NOMO-1 (cell line): ENCODE measurements around the gene SNTG2.

Source experiments
- DNase-seq, 2 experiments: peaks; one replicate each; lab custom pipeline; 2025; ENCODE audit not compliant: unreplicated experiment in 2 of 2; lab: John Stamatoyannopoulos, UW

Gene SNTG2

DNA sequence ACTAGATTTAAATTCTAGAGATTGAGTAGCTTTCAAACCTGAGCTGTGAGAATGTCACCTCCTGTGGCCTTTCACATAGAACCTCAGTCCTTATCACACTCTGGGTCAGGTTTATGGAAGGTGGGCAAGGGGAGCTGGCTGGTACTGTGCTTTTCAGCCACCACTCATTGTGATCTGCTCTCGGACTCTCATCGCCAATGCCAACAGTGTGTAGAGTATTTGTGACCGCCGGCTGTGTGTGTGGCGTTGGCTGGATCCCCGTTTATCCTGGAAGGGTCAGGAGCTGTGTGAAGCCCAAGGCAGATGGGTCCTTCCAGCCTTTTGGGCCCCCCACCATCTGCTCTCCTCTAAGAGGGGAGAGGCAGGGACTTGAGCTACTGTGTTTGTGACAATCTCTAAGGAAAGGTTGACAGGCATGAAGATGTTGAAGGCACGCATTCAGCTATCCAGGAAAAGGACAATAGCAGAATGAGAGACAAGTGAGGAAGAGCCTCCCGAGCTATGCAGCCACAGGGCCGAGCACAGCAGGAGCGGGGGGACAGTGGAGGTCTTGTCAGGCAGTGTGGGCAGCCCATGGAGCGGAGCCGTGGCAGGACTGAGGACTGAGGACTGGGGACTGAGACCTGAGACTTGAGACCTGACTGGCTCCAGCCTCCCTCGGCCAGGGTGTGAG lies 355.5 kb downstream of the SNTG2 start:
- DNase-seq = no peak

DNA sequence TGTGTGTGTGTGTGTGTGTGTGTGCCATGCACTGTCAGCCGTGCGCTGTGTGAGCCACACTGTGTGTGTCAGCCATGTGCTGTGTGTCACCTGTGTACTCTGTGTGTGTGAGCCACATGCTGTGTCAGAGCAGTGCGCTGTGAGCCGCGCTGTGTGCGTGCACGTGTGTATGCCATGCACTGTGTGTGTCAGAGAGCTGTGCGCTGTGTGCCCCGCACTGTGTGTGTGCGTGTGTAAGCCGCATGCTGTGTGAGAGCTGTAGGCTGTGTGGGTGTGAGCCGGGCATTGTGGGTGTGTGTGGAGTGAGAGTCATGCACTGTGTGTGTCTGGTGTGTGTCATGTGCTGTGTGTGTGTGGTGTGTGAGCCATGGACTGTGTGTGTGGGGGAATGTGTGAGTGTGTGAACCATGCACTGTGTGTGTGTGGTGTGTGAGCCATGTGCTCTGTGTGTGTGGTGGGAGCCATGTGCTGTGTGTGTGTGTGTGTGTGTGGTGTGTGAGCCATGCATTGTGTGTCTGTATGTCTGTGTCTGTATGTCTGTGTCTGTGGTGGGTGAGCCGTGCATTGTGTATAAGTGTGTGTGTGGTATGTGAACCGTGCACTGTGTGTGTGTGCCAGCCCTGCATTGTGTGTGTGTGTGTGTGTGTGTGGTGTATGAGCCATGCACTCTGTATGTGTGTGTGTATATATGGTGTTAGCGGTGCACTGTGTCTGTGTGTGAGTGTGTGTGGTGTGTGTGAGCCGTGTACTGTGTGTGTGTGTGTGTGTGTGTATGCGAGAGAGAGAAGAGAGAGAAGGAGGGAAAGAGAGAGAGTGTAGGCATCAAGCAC lies 356.3 kb downstream of the SNTG2 start:
- no peak for DNase-seq

DNA sequence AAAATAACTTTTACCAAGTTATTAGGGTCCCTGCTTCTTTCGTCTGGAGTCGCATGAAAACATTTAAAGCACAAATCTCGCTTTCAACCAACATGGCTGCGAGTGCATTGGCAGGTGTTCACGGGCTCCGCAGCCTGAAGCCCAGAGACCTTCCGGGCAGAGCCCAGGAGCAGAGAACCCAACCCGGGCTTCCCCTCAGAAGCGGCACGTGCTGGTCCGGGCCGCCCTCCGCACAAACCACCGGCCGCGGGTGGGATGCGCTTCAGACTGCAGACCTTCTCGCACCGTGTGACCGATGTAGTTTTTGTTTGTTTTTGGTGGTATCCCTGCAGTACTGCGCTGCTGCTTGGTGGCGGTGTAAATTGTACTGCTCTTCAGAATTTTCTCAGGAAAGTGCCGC lies 357.0 kb downstream of the SNTG2 start:
- no peak for DNase-seq

DNA sequence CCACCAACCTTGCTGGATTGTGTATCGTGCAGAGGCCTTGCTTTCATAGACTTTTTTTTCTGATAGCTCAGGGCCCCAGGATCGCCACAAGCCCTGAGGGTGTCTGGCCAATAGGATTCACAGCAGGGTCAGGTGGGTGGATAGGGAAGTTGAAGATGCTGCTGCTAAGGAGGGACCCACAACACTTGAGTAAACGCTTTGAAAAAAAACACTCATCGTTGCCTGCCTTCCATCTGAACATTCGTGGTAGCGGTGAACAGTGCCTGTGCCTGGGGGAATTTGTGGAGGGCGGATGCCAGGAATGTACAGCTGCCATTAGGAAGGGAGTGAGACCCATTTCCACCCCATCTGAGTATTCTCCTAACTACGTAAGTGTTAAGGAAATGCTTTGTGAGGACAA lies 358.0 kb downstream of the SNTG2 start:
- DNase-seq = no peak

DNA sequence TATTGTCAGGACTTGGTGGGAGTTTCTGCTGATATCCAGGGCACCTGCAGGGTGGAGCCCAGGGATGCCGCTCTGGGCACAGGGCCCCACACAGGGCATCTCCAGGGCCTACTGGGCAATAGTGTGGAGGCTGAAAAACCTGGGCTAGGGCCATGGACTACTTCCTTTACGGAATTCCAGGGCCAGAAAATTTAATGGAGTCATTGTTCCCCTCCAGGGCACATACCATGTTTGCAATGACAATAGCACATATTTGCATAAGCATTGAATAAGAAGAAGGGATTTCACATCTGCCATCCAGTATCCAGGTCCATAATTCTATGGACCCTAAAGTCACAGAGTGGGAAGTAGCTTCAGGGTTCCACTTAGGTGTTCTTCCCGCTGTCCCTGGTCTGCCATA lies 358.9 kb downstream of the SNTG2 start:
- DNase-seq = no peak

DNA sequence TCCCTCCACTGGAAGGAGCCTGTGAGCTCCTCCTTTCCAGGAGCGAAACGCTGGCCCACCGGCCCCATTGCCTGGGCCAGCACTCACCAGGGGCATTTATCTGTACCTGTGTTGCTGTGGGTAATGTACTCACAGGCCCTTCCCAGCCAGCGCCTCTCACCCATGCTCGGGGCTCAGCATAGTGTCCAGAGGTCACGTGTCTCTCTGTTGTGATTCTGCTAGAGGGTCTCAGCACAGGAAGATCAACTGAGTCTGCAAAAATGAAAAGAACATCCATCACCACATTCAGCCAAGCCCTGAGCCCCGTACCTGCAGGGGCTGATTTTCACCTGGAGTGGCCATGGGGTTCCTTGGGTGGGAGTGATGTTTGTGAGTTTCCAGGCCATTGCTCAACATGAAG lies 359.6 kb downstream of the SNTG2 start:
- DNase-seq = no peak

DNA sequence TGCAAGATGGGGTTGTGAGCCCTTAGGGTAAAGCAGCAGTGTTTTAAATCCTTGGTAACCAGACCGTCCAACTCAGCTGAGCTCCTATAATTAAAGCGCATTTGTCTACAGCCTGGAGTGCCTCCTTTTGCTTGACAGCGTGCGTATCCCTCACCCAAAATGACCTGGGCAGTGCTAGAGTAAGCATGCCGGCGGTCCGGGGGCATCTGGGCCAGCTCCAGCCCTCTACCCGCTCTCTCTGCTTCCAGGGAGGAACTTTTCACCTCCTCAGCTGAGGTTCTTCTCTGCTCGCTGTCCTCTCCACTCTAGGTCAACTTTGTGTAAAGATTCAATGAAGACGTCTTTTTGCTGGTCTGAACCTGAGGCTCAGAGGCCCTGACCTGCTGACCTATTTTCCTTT lies 360.2 kb downstream of the SNTG2 start:
- no peak for DNase-seq

DNA sequence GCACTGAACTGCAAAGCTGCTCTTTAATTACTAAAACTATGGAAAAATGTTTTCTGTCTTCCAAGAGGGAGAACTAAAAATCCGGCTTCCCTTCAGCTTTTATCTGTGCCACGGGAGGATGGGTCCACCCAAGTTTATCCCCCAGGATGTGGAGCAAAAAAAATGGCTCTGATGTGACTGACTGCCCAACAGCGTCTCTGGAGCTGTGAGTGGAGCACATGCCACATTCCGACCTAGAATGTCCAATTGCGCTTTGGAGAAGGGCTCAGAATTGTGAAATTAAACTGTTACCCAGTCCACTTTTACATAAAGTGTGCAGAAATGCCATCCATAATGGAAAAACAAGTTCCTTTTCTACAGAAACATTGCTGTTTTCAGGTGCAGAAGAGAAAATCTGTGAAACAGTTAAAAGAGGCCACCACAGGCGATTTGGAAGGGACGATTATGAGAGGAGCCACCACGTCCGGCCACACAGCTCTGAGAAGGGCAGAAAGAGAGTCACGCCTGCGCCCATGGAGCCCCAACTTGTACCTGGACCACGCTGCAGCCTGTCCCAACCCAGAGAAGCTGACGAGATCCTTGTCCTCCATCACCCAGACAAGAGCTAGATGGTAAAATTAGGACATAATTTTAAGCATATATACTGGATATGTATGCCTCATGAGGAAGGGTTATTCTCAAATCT lies 362.7 kb downstream of the SNTG2 start:
- DNase-seq = no peak

DNA sequence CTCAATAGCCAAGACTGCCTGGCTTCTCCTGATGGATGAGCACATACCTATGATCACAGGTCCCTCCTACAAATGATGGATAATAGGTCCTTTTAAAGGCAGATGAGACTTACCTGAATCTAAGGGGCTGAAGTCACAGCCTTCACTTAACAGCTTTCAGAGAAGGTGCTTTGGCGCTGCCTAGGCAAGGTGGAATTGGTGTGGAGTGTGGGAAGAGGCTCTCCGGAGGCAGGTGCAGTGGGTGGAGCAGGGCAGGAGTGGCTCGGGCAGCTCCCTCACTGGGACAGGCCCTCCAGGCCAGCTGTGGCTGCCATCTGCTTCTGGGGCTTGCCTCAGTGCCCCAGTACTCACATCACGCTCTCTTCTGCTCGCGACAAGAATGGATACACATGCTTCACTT lies 363.6 kb downstream of the SNTG2 start:
- no peak for DNase-seq

DNA sequence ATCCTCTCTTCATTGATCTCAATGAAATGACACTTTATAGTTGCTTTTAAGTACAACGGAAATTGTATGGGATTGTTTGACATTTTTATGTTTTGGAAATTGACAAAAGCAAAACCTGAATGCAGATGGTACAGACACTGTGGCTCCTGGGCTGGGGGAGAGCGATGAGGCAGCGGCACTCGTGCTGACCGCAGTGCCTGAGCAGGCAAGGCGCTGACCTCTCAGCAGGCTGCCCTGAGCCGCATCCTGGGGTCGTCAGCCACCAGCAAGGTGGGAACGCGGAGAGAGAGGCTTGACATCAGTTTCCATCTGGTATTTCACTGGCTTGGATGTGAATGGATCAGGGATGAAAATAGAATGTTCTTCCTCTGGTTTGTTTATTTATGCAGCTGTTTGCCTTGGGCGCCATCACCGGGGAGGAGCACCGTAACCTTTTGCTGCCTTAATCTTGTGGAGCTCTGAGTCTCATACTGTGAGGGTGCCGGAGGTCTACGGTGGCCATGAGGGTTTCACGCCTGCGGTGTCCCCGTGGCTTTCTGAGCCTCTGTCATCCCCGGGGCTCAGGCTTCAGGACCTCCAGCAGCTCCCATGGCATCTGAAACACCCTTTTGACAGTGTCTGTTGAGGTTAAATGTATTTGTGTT lies 367.8 kb downstream of the SNTG2 start:
- no peak for DNase-seq

DNA sequence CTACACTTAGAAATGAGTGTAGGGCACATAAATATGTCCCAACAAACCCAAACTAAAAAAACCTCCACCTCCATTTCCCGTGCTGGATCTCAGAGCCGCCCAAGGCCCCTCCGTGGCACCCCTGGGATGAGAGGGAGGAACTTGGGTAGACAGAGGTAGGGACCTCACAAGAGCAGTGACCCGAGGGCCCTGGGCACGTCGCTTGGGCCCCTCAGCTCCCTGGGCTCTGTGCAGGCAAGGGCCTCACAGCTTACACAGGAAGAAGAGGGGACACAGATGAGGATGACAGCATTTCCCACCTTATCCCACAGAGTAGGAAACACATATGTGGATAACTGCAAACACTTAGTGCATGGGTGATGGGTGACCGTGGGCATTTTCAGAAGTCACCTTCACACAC lies 368.7 kb downstream of the SNTG2 start:
- DNase-seq = no peak

DNA sequence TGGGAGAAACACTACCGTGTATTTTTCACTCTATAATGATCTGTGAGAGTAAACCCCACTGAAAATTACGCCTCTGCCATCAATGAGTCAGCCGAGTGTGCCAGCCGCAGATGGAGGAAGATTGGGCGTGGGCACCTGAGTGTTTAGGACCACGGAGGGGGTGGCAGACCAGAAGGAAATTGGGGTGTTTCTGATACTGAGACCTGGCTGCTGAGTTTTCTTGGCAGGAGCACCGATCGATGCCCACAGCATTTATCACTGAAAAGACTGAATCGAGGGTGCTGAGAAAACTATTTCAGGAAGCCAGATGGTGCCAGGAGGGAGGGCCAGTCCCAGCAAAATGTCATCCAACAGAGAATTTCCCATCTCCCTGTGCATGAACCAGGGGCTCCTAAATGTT lies 370.7 kb downstream of the SNTG2 start:
- no peak for DNase-seq

DNA sequence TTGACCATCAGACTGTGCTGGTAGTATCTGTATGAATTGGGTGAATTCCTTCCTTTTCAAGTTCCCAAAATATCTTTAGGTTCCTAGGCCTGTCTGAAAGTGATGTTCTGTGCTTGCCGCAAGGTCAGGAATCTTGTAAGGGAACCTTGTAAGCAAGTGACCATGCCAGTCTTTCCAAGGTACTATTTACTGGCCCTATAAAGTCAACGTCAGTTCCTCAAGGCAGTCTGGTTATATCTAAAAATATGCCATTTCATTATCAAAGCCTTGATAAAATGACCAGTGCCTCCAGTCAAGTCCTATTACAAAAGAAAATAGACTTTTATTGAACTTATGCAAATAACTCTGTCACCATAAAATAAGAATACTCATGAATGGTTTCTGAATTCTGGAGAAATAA lies 374.2 kb downstream of the SNTG2 start:
- no peak for DNase-seq

DNA sequence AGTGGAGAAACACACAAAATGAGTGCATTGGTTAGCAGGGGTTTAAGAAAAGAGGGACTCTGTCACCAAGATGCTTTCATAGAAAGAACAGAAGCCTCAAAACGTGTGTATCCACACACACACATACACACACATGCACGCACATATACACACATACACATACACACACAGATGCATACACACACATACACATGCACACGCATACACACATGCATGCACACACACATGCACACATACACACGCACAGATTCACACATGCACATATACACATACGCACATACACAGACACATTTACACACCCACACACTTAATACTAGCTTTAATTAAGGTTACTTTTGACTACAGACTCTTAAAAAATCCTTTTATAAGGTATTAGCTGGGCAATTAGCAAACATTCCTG lies 378.0 kb downstream of the SNTG2 start:
- DNase-seq = no peak

DNA sequence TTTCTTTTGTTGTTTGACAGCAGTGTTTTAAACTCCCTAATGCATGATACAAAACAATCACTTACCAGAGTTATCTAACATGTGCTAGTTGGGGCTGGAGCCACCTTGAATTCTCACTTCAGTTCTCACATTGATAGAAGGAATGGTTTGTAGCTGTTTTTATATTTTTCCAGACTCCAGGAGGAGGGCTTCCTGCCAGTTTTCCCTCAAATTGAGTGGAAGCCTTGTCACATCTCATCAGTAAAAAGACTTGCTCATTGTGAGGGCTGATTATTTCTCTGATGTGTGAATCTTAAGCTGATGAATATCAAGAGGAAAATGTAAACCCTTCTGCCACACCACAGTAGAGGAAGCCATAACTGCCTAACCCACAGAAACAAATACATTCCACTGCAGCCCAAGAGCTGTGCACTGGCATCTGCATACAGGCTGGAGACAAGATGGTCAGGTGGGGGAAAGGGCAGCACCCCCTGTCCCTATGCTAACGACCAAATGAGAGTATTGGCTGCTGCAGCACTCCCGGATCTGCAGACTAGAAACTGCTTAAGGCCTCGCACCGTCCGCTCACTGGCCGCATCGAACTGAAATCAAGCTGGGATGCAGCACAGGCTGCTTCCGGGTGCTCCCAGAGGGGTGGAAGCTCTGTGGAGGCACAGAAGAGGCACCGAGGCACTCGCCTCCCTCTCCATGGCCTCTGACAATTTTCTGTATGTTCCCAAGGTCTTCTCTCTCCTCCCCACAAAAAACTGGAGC lies 388.9 kb downstream of the SNTG2 start:
- no peak for DNase-seq

DNA sequence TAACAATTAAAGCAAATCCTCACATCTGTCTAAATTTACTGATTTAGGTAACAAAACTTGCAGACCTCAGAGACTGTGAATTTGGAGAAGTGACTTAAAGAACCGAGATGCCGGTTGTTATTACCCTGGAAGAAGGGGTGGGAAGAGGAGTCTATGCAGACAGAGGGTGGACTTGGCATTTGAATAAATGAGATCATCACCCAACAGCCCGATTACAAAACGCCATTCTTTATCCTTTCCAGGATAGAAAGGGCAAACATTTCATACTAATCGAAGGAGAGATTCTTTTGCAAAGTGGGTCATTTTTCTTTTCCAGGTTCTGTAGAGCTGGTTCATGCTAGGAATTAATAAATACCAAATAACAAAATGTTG lies 389.5 kb downstream of the SNTG2 start:
- DNase-seq = no peak

DNA sequence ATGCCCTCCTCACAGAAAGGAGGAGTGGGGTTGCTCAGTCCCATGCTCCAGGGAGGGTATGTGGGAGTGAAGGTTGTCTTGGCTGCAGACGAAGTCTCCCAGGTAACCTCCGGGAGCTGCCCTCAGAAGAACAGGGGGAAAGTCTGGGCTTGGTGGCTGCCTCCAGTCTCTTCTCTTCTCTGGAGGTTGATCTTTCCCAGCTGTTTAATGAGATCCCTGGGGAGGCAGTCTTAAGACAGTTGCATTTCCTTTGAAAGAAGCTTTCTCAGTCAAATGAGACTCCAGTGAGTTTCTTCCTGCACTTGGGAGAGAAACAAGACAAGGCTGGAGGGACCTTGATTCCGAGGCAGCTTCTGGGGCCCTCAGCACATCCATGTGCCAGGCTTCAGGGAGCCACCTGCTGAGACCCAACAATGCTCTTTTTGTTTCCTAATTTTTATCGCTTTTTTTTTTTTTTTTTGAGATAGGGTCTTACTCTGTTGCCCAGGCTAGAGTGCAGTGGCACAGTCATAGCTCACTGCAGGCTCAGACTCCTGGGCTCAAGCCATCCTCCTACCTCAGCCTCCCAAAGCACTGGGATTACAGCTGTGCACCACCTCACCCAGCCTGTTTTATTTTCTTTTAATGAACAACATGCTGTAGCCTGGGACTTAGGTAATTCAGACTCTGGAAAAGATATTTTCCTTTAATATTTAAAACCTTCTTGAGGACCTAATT lies 390.9 kb downstream of the SNTG2 start:
- no peak for DNase-seq

DNA sequence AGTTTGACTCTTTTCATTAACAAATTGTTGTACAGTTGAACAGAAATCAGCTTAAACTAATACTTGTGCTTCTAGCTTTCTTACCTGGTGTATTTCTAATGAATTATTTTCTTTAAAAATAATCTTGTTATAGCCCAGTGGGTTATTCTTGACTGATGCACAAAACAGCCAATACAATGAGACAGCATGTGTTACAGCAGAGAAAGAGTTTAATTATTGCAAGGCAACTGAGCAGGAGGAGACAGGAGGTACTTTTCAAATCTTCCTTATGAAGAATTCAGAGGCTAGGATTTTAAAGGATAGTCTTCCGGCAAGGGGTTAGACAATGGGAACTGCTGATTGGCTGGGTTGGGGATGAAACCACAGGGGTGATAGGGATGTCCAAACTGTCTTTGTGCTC lies 398.1 kb downstream of the SNTG2 start:
- DNase-seq = no peak

DNA sequence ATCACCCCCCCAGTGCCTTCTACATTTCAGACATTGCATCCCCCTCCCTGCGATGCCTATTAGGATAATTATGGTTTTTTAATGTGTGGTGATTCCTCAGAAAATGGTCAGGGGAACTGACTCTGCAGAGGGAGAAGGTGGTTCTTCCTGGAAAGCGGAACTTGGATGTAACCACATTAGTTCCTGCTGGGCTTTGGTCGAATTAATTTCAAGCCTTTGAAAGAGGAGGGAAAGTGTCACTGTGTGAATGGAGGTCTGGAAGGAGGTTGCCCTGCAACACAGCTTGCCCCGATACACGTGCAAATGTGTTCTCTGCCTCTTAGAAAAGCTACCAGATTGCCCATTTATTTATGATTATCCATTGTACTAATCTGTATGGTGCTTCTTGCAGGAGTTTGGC lies 399.5 kb downstream of the SNTG2 start:
- DNase-seq = no peak

DNA sequence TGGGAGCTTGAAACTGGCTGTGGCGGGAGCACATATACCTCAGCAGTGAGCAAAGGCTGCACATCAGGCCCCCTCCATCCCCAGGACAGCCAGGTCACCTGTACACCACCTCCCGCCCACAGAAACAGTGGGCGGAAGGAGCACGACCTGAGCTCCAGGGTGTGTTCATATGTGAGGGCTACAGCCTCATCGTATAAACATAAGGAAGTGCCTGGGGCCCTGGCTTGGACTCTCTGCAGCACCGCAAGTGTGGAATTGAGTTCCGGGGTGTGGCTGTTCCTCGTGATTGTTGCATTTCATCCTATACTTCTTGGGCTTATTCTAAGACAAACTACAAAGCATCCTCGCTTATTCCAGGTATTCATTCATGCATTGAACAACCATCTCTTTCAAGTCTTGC lies 402.5 kb downstream of the SNTG2 start:
- DNase-seq = no peak
